WI38 (cell line): Measurements from ENCODE around the gene LYPD6.
"Not testable (repeated sequence)": the region's sequence is repeated elsewhere in the genome, so short reads cannot be mapped to it uniquely, and the experiment has no call there.

Experiments used
- H3K4me3 ChIP-seq: 2 replicates; pipeline ENCODE4 v1.5.1; 2011; ENCODE audit warnings: low read depth, mild to moderate bottlenecking, control low read depth, low read length
- TF ChIP-seq, protein P1 (sequence below): IDR thresholded peaks from 2 replicates; pipeline ENCODE4 v1.5.1; 2012; ENCODE audit warnings: low read depth, mild to moderate bottlenecking, control low read depth, low read length

The LYPD6 gene

DNA sequence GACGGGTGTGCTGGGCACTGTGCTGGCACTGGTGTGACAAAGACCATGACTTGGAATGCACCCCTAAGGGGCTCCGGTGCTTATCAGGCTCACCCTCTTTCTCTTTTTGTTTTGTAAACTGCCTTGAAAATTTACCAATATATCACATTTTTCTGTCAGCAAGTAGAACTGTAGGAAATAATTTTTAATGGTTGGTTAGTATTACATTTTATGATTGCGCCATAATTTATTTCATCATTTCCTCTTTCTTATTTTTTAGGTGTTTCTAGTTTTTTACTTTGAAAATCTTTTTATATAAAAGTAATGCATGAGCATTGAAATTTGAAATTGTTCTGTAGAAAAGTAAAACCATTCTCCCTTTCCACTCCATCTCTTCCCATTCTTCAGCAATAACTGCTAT lies 156.3 kb downstream of the LYPD6 start:
- TF ChIP-seq, protein P1, sequence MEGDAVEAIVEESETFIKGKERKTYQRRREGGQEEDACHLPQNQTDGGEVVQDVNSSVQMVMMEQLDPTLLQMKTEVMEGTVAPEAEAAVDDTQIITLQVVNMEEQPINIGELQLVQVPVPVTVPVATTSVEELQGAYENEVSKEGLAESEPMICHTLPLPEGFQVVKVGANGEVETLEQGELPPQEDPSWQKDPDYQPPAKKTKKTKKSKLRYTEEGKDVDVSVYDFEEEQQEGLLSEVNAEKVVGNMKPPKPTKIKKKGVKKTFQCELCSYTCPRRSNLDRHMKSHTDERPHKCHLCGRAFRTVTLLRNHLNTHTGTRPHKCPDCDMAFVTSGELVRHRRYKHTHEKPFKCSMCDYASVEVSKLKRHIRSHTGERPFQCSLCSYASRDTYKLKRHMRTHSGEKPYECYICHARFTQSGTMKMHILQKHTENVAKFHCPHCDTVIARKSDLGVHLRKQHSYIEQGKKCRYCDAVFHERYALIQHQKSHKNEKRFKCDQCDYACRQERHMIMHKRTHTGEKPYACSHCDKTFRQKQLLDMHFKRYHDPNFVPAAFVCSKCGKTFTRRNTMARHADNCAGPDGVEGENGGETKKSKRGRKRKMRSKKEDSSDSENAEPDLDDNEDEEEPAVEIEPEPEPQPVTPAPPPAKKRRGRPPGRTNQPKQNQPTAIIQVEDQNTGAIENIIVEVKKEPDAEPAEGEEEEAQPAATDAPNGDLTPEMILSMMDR, result no peak
- H3K4me3 ChIP-seq, result no peak overlapping the region

DNA sequence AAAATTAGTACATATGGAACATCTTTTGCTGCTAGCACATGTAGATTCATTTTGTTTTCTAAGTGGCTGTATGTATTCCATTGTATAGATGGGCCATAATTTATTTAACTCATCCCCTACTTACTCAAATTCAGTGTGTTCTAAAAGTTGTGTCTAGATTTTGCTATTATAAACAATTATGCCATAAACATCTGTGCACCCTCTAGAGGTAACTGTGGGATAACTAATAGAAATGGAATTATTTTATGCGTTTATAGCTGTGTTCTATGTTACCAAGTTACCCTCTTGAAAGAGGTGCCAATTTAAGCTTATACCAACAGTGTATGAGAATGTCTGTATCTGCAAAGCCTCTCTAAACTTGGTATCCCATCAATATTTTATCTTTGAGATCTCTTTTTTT lies 156.8 kb downstream of the LYPD6 start:
- H3K4me3 ChIP-seq, result no peak overlapping the region
- TF ChIP-seq, protein P1, result no peak

DNA sequence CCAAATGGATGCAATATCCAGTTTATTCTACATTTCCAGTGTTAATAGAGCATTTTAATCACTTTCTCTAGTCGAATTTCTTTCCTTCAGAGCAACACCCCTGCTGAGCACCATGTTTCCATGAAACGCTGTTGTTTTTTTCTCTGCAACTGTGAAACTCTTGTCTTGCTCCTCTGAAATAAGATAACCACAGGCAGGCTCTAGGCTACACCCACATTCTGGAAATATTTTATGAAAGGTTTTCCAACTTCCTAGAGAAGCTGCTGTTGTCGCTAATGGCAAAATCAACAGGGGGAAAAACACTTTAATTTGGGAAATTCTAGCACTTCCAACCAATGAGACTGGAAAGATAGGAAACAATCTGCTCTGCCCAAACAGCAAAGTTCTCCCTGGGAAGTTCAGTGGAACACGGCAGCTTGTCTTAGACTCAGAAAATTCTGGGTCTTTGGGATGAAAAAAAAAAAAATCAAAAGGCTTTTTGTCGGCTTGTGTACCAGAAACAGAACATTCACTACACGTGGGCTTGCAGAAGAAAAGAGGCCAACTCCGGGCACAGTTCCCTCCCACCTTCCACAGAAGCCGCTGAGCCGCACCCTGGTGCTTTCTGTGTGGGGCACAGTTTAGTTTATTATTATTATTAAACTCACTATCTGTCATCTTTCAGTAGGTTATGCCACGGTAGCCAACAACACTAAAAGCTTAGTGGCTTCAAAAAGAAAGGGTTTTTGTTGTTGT lies 158.5 kb downstream of the LYPD6 start:
- no peak overlapping the region for H3K4me3 ChIP-seq
- TF ChIP-seq, protein P1, result no peak

DNA sequence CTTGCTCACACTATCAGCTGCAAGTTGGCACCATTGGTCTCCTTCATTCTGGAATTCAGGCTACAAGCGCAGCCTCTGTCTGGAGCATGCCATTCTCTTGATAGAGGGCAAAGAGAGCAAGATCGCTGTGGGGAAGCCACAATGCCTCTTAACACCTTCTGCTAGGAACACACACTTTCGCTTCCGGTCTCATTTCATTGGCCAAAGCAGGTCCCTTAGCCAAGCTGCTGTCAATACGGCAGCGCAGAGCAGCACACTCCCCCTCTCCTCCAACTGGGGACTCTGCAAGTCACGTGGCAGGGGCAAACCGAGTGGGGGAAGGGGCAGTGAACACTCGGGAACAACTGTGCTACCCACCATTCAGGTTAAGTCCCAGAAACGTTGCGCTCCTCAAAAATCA lies 159.1 kb downstream of the LYPD6 start:
- no peak overlapping the region for H3K4me3 ChIP-seq
- TF ChIP-seq, protein P1, result no peak

DNA sequence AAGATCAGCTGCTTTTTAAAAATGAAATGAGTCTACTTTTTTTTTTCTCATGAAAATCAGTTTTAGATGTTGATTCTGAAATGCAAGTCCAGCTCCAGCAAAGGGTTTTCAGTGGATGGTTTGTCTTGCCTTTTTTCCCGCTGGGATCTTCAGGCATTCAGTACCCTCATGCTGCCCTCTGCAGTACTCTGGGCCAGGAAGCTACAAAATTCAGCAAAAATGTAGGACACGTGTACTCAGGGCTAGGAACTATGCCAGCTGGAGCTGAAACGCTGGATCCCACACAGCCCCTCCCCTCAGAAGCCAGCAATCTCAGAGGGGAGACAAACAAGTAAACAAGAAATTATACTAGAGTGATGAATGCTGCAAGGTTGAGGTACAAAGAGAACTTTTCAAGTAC lies 159.9 kb downstream of the LYPD6 start:
- H3K4me3 ChIP-seq, result no peak overlapping the region
- TF ChIP-seq, protein P1, result no peak

DNA sequence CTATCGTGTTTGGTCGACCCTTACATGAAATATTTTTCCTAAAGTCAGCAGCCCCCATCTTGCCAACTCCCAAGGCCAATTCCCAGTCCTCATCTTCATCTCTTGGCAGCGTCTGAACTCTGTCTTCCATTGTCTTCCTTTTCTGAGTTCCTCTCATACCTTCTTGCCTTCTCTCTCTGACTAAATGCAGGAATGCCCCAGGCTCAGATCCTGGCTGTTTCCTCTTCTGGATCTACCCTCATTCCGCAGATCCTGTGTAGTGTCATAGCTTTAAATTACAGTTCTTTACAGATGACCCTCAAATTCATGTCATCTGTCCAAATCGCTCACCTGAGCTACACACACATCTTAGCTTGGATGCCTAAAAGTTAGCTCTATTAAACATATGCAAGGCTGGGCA lies 162.5 kb downstream of the LYPD6 start:
- H3K4me3 ChIP-seq, result no peak overlapping the region
- TF ChIP-seq, protein P1, result no peak

DNA sequence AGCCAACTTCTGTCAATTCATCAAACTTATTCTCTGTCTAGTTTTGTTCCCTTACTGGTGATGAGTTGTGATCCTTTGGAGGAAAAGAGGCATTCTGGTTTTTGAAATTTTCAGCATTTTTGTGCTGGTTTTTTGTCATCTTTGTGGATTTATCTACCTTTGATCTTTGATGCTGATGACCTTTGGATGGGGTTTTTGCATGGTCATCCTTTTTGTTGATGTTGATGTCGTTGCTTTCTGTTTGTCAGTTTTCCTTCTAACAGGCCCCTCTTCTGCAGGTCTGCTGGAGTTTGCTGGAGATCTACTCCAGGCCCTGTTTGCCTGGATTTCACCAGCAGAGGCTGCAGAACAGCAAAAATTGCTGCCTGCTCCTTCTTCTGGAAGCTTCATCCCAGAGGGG lies 168.8 kb downstream of the LYPD6 start:
- not testable (repeated sequence) for H3K4me3 ChIP-seq

DNA sequence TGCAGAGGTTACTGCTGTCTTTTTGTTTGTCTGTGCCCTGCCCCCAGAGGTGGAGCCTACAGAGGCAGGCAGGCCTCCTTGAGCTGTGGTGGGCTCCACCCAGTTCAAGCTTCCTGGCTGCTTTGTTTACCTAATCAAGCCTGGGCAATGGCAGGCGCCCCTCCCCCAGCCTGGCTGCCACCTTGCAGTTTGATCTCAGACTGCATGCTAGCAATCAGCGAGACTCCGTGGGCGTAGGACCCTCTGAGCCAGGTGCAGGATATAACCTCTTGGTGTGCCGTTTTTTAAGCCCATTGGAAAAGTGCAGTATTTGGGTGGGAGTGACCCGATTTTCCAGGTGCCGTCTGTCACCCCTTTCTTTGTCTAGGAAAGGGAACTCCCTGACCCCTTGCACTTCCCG lies 176.4 kb downstream of the LYPD6 start:
- not testable (repeated sequence) for H3K4me3 ChIP-seq
